CD4-positive, alpha-beta T cell treated with Interleukin-17A for 4 hours (primary cell): Measurements from ENCODE around the gene OR52B4.
A peak's percentile ranks its signal among the peaks of the same experiment; 100 is the strongest.
"Not testable (repeated sequence)": the region's sequence is repeated elsewhere in the genome, so short reads cannot be mapped to it uniquely, and the experiment has no call there.

Experiments
- DNase-seq: peaks from one replicate; pipeline ENCODE4 v3.0.0-alpha.2; 2020; ENCODE audit warnings: mixed read lengths

The OR52B4 gene

GRCh38 chr11:4368286-4368685 lies at the start of gene OR52B4:
Gene OR52B4, minus strand, starts transcription at chr11:4368386. Its CDS starts 91 bp downstream, at chr11:4368295.
- DNase-seq, result no peak

- no peak for DNase-seq
Observed at GRCh38 chr11:4416816-4417215, 48.6 kb upstream of the OR52B4 start.

- no peak for DNase-seq
Observed at GRCh38 chr11:4416306-4416705, 48.1 kb upstream of the OR52B4 start.

- not testable (repeated sequence) for DNase-seq
Observed at GRCh38 chr11:4406206-4406605, 38.0 kb upstream of the OR52B4 start.

- no peak for DNase-seq
Observed at GRCh38 chr11:4393858-4394223, 25.7 kb upstream of the OR52B4 start.

- peak; percentile 89 for DNase-seq
Observed at GRCh38 chr11:4393209-4393857, 25.1 kb upstream of the OR52B4 start, which contains the start of gene TRIM21. Gene TRIM21, minus strand, starts transcription at chr11:4393702. Its CDS starts 3,293 bp downstream, at chr11:4390409.

GRCh38 chr11:4388221-4388620 lies 20.0 kb upstream of the OR52B4 start:
- no peak for DNase-seq

- no peak for DNase-seq
Observed at GRCh38 chr11:4385978-4386740, 18.0 kb upstream of the OR52B4 start.

- no peak for DNase-seq
Observed at GRCh38 chr11:4381901-4382300, 13.7 kb upstream of the OR52B4 start.

- DNase-seq, result no peak
Observed at GRCh38 chr11:4375431-4376140, 7.4 kb upstream of the OR52B4 start.

- no peak for DNase-seq
Observed at GRCh38 chr11:4370166-4370565, 2.0 kb upstream of the OR52B4 start.

GRCh38 chr11:4348142-4348541 lies 20.0 kb downstream of the OR52B4 start:
- not testable (repeated sequence) for DNase-seq

- not testable (repeated sequence) for DNase-seq
Observed at GRCh38 chr11:4345366-4345765, 22.8 kb downstream of the OR52B4 start.

GRCh38 chr11:4334356-4334755 lies 33.8 kb downstream of the OR52B4 start:
- not testable (repeated sequence) for DNase-seq
